GM19467 (cell line): ENCODE measurements around the gene PTPRK.

Experiments
- ATAC-seq: cut with Tn5 transposase; IDR thresholded peaks from one replicate; pipeline ENCODE4 v1.9.1; 2021; ENCODE audit warnings: mild to moderate bottlenecking, moderate library complexity; ENCODE audit not compliant: unreplicated experiment

The PTPRK gene

DNA sequence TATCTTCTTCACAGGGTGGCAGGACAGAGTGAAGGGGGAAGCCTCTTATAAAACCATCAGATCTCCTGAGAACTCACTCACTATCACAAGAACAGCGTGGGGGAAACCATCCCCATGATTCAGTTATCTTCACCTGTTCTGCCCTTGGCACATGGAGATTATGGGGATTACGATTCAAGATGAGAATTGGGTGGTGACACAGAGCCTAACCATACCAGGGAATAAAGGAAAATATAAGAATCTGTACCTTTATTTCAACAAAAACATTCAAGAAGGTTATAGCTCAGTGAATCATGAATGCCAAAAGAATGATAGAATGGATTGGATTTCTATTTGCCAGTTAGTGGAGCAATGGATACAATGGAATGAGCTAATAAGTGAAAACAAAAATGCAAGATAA is 214.4 kb downstream of the PTPRK start:
- ATAC-seq = no peak

DNA sequence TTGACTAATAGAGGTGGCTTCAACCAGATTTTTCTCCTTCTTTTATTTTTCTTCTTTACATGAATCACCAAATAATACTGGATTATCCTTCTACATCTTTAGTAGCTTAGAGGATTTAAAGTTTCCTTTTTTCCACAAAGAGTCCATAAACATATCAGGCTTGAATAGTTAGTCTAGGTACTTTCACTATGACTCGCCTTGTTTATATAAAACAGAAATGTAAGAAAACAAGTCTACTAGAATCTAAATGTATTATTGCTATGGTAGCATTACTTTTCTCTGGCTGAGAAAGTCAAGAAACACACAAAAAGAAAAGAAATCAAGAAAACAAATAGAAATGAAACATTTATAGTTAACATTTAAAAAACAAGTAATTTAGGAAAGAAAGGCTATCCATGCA is 215.2 kb downstream of the PTPRK start:
- no peak for ATAC-seq

DNA sequence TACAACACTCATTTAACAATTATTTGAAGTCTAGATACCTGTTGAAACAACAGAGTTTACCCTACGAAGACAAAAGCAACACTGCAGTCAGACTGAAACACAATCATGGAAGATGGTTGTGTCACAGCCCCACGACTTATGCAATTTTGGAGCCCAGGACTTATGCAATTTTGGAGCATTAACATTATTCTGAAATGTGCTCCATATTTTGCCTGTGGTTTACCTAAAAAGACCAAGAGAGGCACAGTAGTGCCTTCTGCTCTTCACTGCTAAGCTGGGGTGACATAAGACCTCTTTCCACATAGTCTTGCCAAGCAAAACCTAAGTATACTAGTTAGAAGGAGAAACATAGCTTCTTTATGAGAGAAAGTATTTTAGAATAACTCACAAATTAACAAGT is 216.5 kb downstream of the PTPRK start:
- ATAC-seq = no peak

DNA sequence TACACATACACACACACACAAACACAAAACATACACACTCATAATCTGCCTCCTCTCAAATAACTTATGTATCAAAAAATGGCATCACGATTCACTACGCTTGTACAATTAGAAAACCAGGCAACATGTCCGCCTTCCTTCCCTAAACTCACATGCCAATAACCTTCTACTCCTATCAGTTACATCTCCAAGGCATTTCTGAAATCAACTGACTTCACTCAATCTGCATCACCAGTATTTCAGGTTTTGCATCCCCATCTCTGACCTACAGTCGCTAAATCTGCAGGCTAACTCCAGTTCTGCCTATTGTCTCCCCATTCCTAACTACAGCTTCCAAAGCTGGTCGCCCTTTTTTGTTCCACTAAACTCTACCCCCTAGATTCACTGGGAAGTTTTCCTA is 217.5 kb downstream of the PTPRK start:
- no peak for ATAC-seq

- ATAC-seq = no peak
Observed at GRCh38 chr6:128295670-128296069, 224.7 kb downstream of the PTPRK start.

DNA sequence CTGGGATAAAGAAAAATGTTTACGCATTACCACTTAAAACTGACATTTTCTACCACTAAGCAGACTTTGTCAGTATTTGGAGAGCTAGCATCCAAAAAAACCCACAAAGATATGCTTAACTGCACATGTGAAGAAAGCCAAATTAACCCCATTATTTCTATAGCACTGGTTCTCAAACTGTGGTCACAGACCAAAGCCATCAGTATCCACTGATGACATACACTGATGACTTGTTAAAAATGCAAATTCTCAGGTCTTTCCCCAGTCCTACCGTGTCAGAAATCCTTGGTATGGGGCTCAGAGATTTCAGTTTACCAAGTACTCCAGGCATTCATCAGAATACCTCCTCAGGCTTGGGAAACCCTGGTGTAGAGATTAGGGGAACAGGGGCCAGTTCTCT is 230.2 kb downstream of the PTPRK start:
- ATAC-seq = no peak

- ATAC-seq = no peak
Observed at GRCh38 chr6:128284128-128284527, 236.3 kb downstream of the PTPRK start.

DNA sequence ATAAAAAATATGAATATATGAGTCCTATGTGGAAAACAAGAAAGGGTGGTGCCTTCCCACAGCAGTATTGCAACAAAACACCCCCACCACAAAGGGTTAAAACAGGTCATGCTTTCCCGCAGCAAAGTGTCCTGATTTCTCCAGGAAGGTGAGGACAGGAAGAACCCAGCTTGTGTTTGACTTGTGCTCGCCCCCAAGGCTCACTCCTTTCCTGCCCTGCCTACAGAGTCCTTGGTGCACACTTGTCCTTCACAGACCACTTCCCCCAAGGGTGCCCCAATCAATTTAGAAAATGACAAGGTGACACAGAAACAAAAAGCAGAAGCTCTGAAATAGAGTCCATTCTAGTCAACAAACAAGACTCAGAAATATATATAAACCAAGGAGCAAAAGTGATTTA is 237.4 kb downstream of the PTPRK start:
- no peak for ATAC-seq

DNA sequence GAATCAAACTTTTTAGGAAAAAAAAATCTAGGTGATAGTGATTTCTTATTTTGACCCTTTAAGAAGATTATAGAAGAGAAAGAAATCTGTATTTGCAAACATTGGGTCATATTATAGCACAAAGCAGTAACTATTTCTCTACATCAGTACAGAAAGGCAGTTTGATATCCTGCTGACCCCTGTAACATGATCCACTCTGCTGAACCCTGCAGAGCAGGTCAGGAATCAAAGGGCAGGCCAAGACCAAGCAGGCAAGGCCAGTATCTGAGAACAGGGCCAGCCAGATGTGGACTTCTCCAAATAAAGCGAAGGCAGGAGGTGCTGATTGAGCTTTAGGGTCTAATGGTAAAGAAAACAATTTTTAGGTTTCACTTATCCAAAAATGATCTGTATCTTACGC is 239.4 kb downstream of the PTPRK start:
- ATAC-seq = no peak

- no peak for ATAC-seq
Observed at GRCh38 chr6:128280066-128280465, 240.3 kb downstream of the PTPRK start.

GRCh38 chr6:128278836-128279235 is 241.6 kb downstream of the PTPRK start:
- ATAC-seq = no peak

DNA sequence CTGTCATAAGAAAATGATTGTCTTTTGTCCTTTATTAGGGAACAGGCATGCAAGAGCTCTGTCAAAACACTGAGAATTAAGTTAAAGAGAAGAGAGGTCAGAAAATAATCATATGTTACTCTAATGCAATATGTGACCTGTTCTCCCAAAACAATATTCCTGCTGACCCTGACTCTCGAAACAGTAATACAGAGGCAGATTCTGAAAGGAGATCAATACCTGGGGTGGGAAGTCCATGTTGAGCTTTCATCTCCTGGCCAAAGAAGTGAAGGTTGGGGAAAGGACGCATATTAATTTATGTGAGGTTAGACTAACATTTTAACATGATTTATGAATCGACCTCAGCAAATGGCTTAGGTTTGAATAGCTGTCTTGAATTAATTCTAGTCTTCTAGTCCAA is 243.0 kb downstream of the PTPRK start:
- no peak for ATAC-seq

DNA sequence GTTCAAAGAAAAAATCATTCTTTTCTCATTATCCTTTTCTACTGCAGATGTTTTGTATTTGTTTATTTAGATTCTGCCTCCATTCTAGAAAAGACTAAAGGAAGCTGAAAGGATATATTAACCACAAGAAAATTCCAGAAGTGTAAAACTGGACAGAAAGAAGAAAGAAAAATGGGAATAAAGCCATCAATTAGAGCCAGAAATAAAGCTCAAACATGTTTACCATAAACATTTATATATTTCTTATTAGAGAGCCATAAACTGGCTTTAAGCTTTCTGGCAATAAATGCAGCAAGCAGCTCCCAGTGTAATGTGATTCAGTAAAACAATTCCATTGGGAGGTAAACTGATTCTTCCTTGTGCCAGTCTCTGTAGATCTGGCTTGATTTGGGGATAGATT is 244.1 kb downstream of the PTPRK start:
- ATAC-seq = no peak

DNA sequence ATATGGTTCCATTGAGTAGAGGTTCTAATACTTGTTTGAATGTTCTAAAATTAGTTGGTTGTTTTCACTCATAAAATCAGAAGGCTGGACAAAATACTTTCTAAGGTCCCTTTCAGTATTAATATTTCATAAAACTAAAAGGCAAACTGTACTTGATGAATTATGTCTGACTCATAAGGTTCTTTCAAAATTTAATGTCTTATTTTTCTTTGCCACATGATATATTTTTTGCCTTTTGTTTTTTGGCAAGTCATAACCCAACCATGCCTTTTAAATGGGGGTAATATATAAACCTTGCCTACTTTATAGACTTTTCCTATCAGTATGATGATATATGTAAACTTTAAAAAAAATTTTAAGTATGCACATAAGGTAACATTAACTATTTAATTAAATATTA is 244.7 kb downstream of the PTPRK start:
- no peak for ATAC-seq

GRCh38 chr6:128275030-128275429 is 245.4 kb downstream of the PTPRK start:
- ATAC-seq = no peak

- no peak for ATAC-seq
Observed at GRCh38 chr6:128271527-128271926, 248.9 kb downstream of the PTPRK start.

DNA sequence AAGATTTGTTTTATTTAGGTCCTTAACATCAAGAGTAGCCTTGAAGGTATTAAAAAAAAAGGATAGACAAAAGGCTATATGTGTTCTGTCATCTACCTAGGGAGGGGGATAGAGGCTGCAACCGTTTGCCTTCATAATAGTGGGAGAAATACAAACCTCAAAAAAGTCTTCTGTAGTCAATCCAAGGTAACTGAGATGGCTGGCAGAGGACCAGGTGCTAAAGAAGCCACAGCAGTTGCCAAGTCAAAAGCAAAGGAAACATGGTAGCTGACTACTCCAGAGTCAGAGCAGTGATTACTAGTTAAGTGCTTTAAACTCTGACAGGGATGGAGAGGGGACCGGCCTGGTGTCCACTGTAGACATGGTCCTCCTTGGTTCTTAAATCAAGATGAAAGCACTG is 249.4 kb downstream of the PTPRK start:
- ATAC-seq = no peak

DNA sequence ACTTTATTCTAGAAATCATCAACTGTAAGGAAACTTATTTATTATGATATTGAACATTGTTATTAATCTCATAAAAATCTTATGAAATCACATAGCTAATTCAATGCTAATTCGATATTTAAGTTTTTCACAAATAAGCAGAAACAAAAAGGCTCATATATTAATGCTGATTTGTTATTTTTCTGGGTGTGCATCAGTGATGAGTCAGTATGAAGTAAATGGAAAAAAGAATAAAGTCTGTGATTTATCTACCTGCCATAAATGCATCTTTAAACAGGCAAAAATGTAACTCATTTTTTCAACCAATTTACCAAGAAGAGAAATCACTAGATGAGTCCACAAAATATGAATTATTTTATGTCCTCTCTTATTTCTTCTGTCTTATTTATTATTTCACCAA is 253.5 kb downstream of the PTPRK start:
- ATAC-seq = no peak

DNA sequence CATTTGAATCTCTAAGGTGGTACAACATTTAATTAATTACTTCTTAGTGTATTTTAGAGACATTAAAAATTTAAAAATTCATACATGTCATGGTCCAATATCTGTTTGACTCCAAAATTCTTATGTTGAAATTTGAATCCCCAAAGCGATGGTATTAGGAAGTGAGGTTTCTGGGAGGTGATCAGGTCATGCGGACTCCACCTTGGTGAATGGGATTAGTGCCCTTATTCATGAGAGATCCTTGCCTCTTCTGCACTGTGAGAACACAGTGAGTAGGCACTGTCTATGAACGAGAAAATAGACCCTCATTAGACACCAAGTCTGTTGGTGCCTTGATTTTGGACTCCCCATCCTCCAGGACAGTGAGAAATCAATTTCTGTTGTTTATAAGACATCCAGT is 254.7 kb downstream of the PTPRK start:
- no peak for ATAC-seq

GRCh38 chr6:128259730-128260685 is 260.4 kb downstream of the PTPRK start:
- ATAC-seq = peak; percentile 45

DNA sequence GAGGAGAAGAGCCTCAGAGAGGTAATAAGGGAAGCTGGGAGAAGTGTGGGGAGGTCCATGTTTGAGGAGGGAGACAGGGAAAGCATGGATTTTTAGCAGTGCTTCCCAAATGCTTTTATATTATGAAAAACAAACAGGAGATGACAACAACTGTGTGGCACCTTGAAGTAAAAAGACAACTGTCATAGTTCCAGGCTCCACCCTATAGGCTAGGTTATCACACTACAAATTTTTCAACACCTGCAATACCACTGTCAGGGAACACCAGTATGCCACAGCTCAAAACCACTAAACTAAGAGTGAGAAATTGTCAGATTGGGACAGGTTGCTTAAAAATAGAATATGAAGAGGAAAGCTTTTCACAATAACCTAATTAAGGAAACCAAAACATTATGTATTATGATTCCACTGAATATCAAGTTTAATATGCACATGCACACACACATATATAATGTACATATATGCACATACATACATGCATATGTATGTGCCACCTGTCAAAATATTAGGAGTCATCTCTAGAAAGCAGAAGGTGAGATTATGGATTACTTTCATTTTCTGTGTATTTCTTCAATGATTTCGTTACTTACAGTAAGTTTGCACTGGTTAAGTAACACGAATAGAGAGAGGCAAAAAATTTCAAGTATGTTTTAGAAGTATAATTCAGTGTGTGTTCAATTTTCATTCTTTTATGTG is 261.2 kb downstream of the PTPRK start:
- peak; percentile 95 for ATAC-seq

- no peak for ATAC-seq
Observed at GRCh38 chr6:128256095-128256494, 264.3 kb downstream of the PTPRK start.
